Lower leg skin (tissue), 3 donors: Measurements from ENCODE around the gene CC2D2B.

Experiments used
- CTCF ChIP-seq, 3 donors: fragments of 450-650 bp; IDR thresholded peaks; one replicate each; pipeline ENCODE4 v1.5.1; 2016; ENCODE audit warnings: antibody characterized with exemption in 3 of 3, mild to moderate bottlenecking in 3 of 3, moderate library complexity in 2 of 3
- POLR2A ChIP-seq, 2 donors: fragments of 450-650 bp; IDR thresholded peaks; one replicate each; pipeline ENCODE4 v1.6.1; 2016 to 2017; ENCODE audit warnings: antibody characterized with exemption in 2 of 2, mild to moderate bottlenecking in 1 of 2, moderate library complexity in 1 of 2

GRCh38 chr10:95861386-95861785 lies 46.4 kb upstream of the CC2D2B start:
- TF ChIP-seq CTCF (IDR thresholded peaks at IDR 0.05) (no peak), POLR2A (IDR thresholded peaks at IDR 0.05) (no peak)
